ENCODE data around the gene CFAP100. TPM values are rescaled to one million over a fixed set of nuclear protein-coding genes. Genes with fewer than 3 reads are reported as not detected.

Gene CFAP100
- total RNA-seq, 4 donors from 2014 or later, result not detected

DNA sequence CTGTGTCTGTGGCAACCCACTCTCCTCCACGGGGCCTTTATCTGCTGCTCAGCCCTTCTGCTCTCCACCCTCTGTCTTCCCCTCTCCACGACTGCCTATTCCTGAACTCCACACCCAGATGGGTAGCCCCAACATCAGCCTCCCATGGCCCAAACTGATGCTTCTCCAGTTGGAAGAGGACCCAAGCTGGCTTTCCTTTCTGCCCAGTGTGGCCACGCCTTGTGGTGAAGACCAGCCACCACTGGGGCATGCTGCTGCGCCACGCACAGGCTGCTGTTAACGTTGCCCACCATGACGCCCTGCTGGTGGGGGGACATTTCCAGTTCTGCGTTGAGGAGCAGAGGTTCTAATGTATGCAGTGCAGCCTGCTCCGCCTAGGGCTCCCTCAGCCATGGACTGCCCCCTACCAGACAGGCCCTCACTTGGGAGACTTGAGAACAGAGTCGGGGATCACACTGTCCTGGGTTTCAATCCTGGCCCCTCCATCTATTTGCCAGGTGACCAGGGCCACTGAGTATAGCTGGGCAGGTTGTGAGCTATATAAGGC, 26.9 kb downstream of the CFAP100 start:
- intact Hi-C loops (cut with DNase I), result no loop called here
- H3K9me3 ChIP-seq, result peaks cover 0 to 14% (median 10%) of the 10 kb centered on the region in 4 donors
- TF ChIP-seq POLR2AphosphoS5 (IDR thresholded peaks at IDR 0.05), result no peak
- no peak for TF ChIP-seq POLR2A (IDR thresholded peaks at IDR 0.05; ENCODE audit: low read depth)
- no peak for TF ChIP-seq CTCF (IDR thresholded peaks at IDR 0.05)
- TF ChIP-seq EP300 (IDR thresholded peaks at IDR 0.05), result no peak
- H3K4me3 ChIP-seq, result no peak overlapping the region
- DNase-seq (ENCODE audit: extremely low spot score), result no peak
- H3K27ac ChIP-seq (replicated peaks in 1 of 4), result no peak overlapping the region
- H3K36me3 ChIP-seq, result peaks cover 0 to 8% (median 6%) of the 10 kb centered on the region in 4 donors
- no peaks in the 10 kb centered on the region for H3K4me1 ChIP-seq
- peaks cover 0 to 34% (median 5%) of the 10 kb centered on the region in 4 donors for H3K27me3 ChIP-seq
- 81% methylated on average over 10 of the region's 10 CpGs for WGBS

- intact Hi-C loops (cut with DNase I), result no loop called here
- WGBS, result 90% methylated on average over 5 of the region's 8 CpGs
Measured at GRCh38 chr3:126422121-126422520, 27.4 kb downstream of the CFAP100 start.

DNA sequence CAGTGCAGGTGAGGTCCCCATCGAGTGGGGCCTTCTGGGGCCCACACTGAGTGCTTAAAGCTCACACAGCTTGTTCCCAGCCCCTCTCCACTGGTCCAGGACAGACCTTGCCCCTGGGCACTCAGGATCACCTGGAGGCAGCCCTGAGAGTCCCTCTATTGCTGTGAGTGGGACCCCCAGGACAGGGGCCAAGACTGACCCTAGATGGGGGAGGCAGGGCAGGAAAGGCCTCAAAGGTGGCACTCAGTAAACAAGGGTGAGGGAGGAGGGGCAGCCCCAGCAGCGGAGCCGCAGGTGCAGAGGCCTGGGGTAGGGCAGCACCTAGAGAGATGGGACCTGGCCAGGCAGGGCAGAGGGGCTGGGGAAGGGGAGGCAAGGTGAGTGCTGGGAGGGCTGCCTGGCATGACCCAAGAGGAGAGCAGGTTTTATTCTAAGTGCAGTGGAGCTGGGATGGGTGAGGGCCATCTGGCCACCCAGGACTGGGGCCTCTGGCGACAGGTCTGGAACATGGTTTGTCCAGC, 27.9 kb downstream of the CFAP100 start:
- Histone ChIP-seq H3K27ac (replicated peaks in 1 of 4) (no peak overlapping the region), H3K4me3 (no peak overlapping the region), H3K27me3 (peaks cover 0 to 24% (median 0%) of the 10 kb centered on the region in 4 donors), H3K4me1 (no peaks in the 10 kb centered on the region), H3K9me3 (peaks cover 0 to 19% (median 16%) of the 10 kb centered on the region in 4 donors), H3K36me3 (peaks cover 0 to 8% (median 6%) of the 10 kb centered on the region in 4 donors)
- intact Hi-C loops (cut with DNase I), result no loop called here
- TF ChIP-seq POLR2A (IDR thresholded peaks at IDR 0.05; ENCODE audit: low read depth), result no peak
- TF ChIP-seq EP300 (IDR thresholded peaks at IDR 0.05), result no peak
- no peak for TF ChIP-seq POLR2AphosphoS5 (IDR thresholded peaks at IDR 0.05)
- TF ChIP-seq CTCF (IDR thresholded peaks at IDR 0.05), result no peak
- no peak for DNase-seq (ENCODE audit: extremely low spot score)
- 95% methylated on average over 3 of the region's 4 CpGs for WGBS

More at GRCh38 chr3:126422121-126422520, 27.4 kb downstream of the CFAP100 start:
- Histone ChIP-seq H3K27ac (replicated peaks in 1 of 4) (no peak overlapping the region), H3K9me3 (peaks cover 0 to 19% (median 14%) of the 10 kb centered on the region in 4 donors), H3K36me3 (peaks cover 0 to 8% (median 6%) of the 10 kb centered on the region in 4 donors), H3K27me3 (peaks cover 0 to 29% (median 1%) of the 10 kb centered on the region in 4 donors), H3K4me1 (no peaks in the 10 kb centered on the region), H3K4me3 (no peak overlapping the region)
- no peak for DNase-seq (ENCODE audit: extremely low spot score)
- TF ChIP-seq POLR2AphosphoS5 (IDR thresholded peaks at IDR 0.05), result no peak
- no peak for TF ChIP-seq POLR2A (IDR thresholded peaks at IDR 0.05; ENCODE audit: low read depth)
- TF ChIP-seq CTCF (IDR thresholded peaks at IDR 0.05), result no peak
- TF ChIP-seq EP300 (IDR thresholded peaks at IDR 0.05), result no peak

DNA sequence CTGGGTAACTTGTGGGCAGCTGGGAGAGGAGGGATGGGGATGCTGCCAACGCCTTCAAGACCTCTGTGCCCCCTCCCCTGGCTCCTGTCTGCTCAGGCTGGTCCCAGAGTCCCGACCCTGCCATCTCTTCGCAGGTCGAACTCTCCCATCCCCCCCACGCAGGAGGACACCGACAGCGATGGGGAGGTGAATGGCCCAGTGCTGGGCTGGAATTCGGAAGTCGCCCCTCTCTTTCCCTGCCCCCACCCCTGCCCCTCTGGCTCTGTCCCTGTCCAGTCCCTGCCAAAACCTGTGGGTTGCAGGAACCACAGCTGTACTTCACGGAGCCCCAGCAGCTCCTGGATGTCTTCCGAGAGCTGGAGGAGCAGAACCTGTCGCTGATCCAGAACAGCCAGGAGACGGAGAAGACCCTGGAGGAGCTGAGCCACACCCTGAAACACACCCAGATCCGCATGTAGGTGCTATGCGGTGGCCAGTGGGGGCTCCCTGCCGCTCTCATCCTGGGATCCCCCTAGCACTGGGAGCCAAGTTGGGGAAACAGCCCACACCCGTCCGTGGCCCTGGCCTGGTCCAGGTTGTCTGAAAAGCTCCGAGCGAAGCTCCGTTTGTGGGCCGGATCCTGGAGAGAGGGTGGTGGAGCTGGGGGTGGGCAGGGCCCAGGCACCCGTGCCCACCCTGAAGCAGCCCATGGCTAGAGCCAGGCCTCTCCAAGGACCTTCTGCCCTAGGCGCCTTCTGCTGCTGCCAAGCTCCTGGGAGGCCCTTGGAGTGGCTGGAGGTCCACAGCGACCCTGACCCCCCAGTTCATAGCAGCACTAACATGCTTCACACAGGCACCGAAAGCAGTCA, 28.7 kb downstream of the CFAP100 start:
- peaks cover 0 to 16% (median 0%) of the 10 kb centered on the region in 4 donors for H3K27me3 ChIP-seq
- intact Hi-C loops (cut with DNase I), result no loop called here
- 84% methylated on average over 25 of the region's 26 CpGs for WGBS
- peaks cover 0 to 8% (median 6%) of the 10 kb centered on the region in 4 donors for H3K36me3 ChIP-seq
- H3K9me3 ChIP-seq, result peaks cover 0 to 22% (median 18%) of the 10 kb centered on the region in 4 donors
- no peak overlapping the region for H3K27ac ChIP-seq (replicated peaks in 1 of 4)
- DNase-seq (ENCODE audit: extremely low spot score), result no peak
- no peaks in the 10 kb centered on the region for H3K4me1 ChIP-seq
- no peak overlapping the region for H3K4me3 ChIP-seq
- TF ChIP-seq POLR2AphosphoS5 (IDR thresholded peaks at IDR 0.05) (no peak), CTCF (IDR thresholded peaks at IDR 0.05) (no peak), POLR2A (IDR thresholded peaks at IDR 0.05; ENCODE audit: low read depth) (no peak), EP300 (IDR thresholded peaks at IDR 0.05) (no peak)
